DOHH2 (cell line): ENCODE data around the gene IFT88.

Experiments
- EZH2phosphoT487 ChIP-seq: fragments of 200-600 bp; sonication (generic); IDR thresholded peaks from 2 replicates; pipeline ENCODE4 v1.6.1; 2017; ENCODE audit warnings: borderline replicate concordance, mild to moderate bottlenecking, antibody characterized with exemption, low read length, moderate library complexity, mixed read lengths
- TF ChIP-seq, protein P1 (sequence below): fragments of 200-600 bp; sonication (generic); IDR thresholded peaks from one replicate; pipeline ENCODE4 v1.5.1; 2014; ENCODE audit warnings: antibody characterized with exemption, mild to moderate bottlenecking, low read depth, low read length; ENCODE audit not compliant: poor library complexity, severe bottlenecking

- TF ChIP-seq, protein P1, sequence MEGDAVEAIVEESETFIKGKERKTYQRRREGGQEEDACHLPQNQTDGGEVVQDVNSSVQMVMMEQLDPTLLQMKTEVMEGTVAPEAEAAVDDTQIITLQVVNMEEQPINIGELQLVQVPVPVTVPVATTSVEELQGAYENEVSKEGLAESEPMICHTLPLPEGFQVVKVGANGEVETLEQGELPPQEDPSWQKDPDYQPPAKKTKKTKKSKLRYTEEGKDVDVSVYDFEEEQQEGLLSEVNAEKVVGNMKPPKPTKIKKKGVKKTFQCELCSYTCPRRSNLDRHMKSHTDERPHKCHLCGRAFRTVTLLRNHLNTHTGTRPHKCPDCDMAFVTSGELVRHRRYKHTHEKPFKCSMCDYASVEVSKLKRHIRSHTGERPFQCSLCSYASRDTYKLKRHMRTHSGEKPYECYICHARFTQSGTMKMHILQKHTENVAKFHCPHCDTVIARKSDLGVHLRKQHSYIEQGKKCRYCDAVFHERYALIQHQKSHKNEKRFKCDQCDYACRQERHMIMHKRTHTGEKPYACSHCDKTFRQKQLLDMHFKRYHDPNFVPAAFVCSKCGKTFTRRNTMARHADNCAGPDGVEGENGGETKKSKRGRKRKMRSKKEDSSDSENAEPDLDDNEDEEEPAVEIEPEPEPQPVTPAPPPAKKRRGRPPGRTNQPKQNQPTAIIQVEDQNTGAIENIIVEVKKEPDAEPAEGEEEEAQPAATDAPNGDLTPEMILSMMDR: no peak
- no peak for TF ChIP-seq EZH2phosphoT487
Observed at GRCh38 chr13:20676213-20676612, 109.3 kb downstream of the IFT88 start.
